ENCODE measurements around the gene IFFO2. TPM values are rescaled to one million over a fixed set of nuclear protein-coding genes. Genes with fewer than 3 reads are reported as not detected.

IFFO2 gene
- total RNA-seq, 1 experiment from 2014 or later, result 15.6 TPM

- no peaks in the 10 kb centered on the region for H3K9me3 ChIP-seq (ENCODE audit: control insufficient read depth in 1 of 2, insufficient read depth in 1 of 2, low read depth in 1 of 2, low read length in 2 of 2)
- no peak overlapping the region for H2AFZ ChIP-seq (ENCODE audit: low read depth, low read length, poor library complexity, severe bottlenecking)
- no peak overlapping the region; the same call in 1 of the 2 replicates for H3K27ac ChIP-seq (ENCODE audit: low read depth, low read length)
- TF ChIP-seq ELF1 (IDR thresholded peaks at IDR 0.05; ENCODE audit: borderline replicate concordance, low read depth) (no peak), ZBTB33 (IDR thresholded peaks at IDR 0.05; ENCODE audit: extremely low read depth, insufficient replicate concordance, low read length) (no peak), ZFX (IDR thresholded peaks at IDR 0.05) (no peak), ZNF274 (IDR thresholded peaks at IDR 0.05; ENCODE audit: low read depth, low read length) (no peak), RAD21 (IDR thresholded peaks at IDR 0.05; ENCODE audit: low read depth) (no peak), EGR1 (IDR thresholded peaks at IDR 0.05; ENCODE audit: low read depth) (no peak), CBX3 (IDR thresholded peaks at IDR 0.05; ENCODE audit: low read depth) (no peak), EZH2phosphoT487 (IDR thresholded peaks at IDR 0.05; ENCODE audit: borderline replicate concordance) (no peak), POLR2AphosphoS5 (IDR thresholded peaks at IDR 0.05; ENCODE audit: low read depth, low read length) (no peak), MAX (IDR thresholded peaks at IDR 0.05) (no peak), CEBPB (IDR thresholded peaks at IDR 0.05; ENCODE audit: low read depth) (no peak), FOSL1 (IDR thresholded peaks at IDR 0.05; ENCODE audit: low read depth) (no peak), YY1 (IDR thresholded peaks at IDR 0.05; ENCODE audit: extremely low read depth, insufficient replicate concordance, low read depth, low read length) (no peak), TCF7L2 (IDR thresholded peaks at IDR 0.05; ENCODE audit: borderline replicate concordance, extremely low read depth, insufficient read depth, insufficient read length) (no peak), POLR2A (IDR thresholded peaks at IDR 0.05; ENCODE audit: borderline replicate concordance, extremely low read depth, insufficient read depth, insufficient read length) (no peak), REST (IDR thresholded peaks at IDR 0.05; ENCODE audit: low read depth) (no peak), EZH2 (IDR thresholded peaks at IDR 0.05) (no peak)
- H4K20me1 ChIP-seq (ENCODE audit: insufficient read depth), result no peaks in the 10 kb centered on the region
- no TSS peak for BruUV-seq (replicated peaks)
- ChIA-PET RAD21 (ENCODE audit: low non-redundant PET in 1 of 2, low total read pairs in 2 of 2, uncharacterized antibody in 2 of 2, unreplicated experiment in 2 of 2) (no interaction called here), POLR2A (no interaction called here), CTCF (no interaction called here)
- no peaks in the 10 kb centered on the region for H3K27me3 ChIP-seq (ENCODE audit: insufficient read depth, low read length)
- intact Hi-C loops (cut with micrococcal nuclease), result no loop called here
- H3K9me2 ChIP-seq (ENCODE audit: insufficient read depth), result no peaks in the 10 kb centered on the region
- DNase-seq (ENCODE audit: low read depth, low spot score) (no peak), ATAC-seq (no peak)
- no peak overlapping the region for H3K4me2 ChIP-seq (ENCODE audit: low read length)
- H3K4me1 ChIP-seq (ENCODE audit: control insufficient read depth in 1 of 2, insufficient read depth in 2 of 2, low read length in 2 of 2), result peaks cover 9 to 35% of the 10 kb centered on the region in 2 experiments; a peak in 3 of 4 replicates
- peaks cover 98% of the 10 kb centered on the region for H3K79me2 ChIP-seq (ENCODE audit: insufficient read depth, low read length)
- peaks cover 0 to 8% of the 10 kb centered on the region in 2 experiments; a peak in 1 of 4 replicates for H3K36me3 ChIP-seq (ENCODE audit: control insufficient read depth in 1 of 2, insufficient read depth in 2 of 2, low read length in 2 of 2)
- no peak overlapping the region for H3K4me3 ChIP-seq (replicated peaks in 1 of 2; ENCODE audit: low read depth in 1 of 2, low read length in 2 of 2)
- H3K9ac ChIP-seq (ENCODE audit: low read length), result no peak overlapping the region
Observed at GRCh38 chr1:18948913-18949685, 7.4 kb downstream of the IFFO2 start.
